Astrocyte (in vitro differentiated cells and primary cell): ENCODE data around the gene MOCS3. TPM values are rescaled to one million over a fixed set of nuclear protein-coding genes. Genes with fewer than 3 reads are reported as not detected.

ENCODE experiments used
- DNase-seq: peaks from one replicate; pipeline ENCODE4 v3.0.0-alpha.2; 2010; ENCODE audit warnings: low read depth
- FAIRE-seq: peaks from 2 replicates; lab custom pipeline; 2011; peaks lifted over from hg19 to GRCh38; lab: Jason Lieb, UNC
- H2AFZ ChIP-seq: 2 replicates; pipeline ENCODE4 v1.6.0; 2012; ENCODE audit warnings: low read depth, low read length, inconsistent platforms
- H3K27ac ChIP-seq: 2 replicates; pipeline ENCODE4 v1.5.1; 2011; ENCODE audit warnings: low read depth, low read length, inconsistent platforms
- H3K27me3 ChIP-seq: 2 replicates; pipeline ENCODE4 v1.6.0; 2011; ENCODE audit warnings: low read length, inconsistent platforms; ENCODE audit not compliant: insufficient read depth
- H3K36me3 ChIP-seq: 2 replicates; pipeline ENCODE4 v1.5.1; 2011; ENCODE audit warnings: low read length, inconsistent platforms; ENCODE audit not compliant: insufficient read depth
- H3K4me1 ChIP-seq: 2 replicates; pipeline ENCODE4 v1.5.1; 2011; ENCODE audit warnings: low read length, inconsistent platforms; ENCODE audit not compliant: insufficient read depth
- H3K4me2 ChIP-seq: 2 replicates; pipeline ENCODE4 v1.6.0; 2012; ENCODE audit warnings: low read length, inconsistent platforms
- H3K4me3 ChIP-seq: 2 replicates; pipeline ENCODE4 v1.5.1; 2011; ENCODE audit warnings: low read depth, mild to moderate bottlenecking, low read length, inconsistent platforms; ENCODE audit not compliant: insufficient read depth
- H3K79me2 ChIP-seq: 2 replicates; pipeline ENCODE4 v1.6.0; 2012; ENCODE audit warnings: mild to moderate bottlenecking, low read length, inconsistent platforms; ENCODE audit not compliant: insufficient read depth
- H3K9ac ChIP-seq: 2 replicates; pipeline ENCODE4 v1.6.0; 2012; ENCODE audit warnings: mild to moderate bottlenecking, low read length, inconsistent platforms
- H3K9me3 ChIP-seq: 2 replicates; pipeline ENCODE4 v1.5.1; 2012; ENCODE audit warnings: low read depth, mild to moderate bottlenecking, low read length, inconsistent platforms; ENCODE audit not compliant: insufficient read depth
- H4K20me1 ChIP-seq: 2 replicates; pipeline ENCODE4 v1.6.0; 2012; ENCODE audit warnings: low read length, inconsistent platforms; ENCODE audit not compliant: insufficient read depth
- H3K27ac Mint-ChIP-seq: one replicate; pipeline ENCODE4 v1.8.0; 2021; ENCODE audit warnings: mild to moderate bottlenecking, mixed read lengths; ENCODE audit not compliant: unreplicated experiment
- H3K27me3 Mint-ChIP-seq: one replicate; pipeline ENCODE4 v1.8.0; 2021; ENCODE audit warnings: low read depth, mixed read lengths; ENCODE audit not compliant: unreplicated experiment
- H3K36me3 Mint-ChIP-seq: one replicate; pipeline ENCODE4 v1.8.0; 2021; ENCODE audit warnings: low read depth, mixed read lengths; ENCODE audit not compliant: unreplicated experiment
- H3K4me1 Mint-ChIP-seq: one replicate; pipeline ENCODE4 v1.8.0; 2021; ENCODE audit warnings: low read depth, mixed read lengths; ENCODE audit not compliant: unreplicated experiment
- H3K4me3 Mint-ChIP-seq: one replicate; pipeline ENCODE4 v1.8.0; 2021; ENCODE audit warnings: mild to moderate bottlenecking, moderate library complexity, mixed read lengths; ENCODE audit not compliant: unreplicated experiment
- H3K9me3 Mint-ChIP-seq: one replicate; pipeline ENCODE4 v1.8.0; 2021; ENCODE audit warnings: mild to moderate bottlenecking, mixed read lengths; ENCODE audit not compliant: unreplicated experiment
- CTCF ChIP-seq: IDR thresholded peaks from 2 replicates; pipeline ENCODE4 v1.5.1; 2011; ENCODE audit warnings: low read depth, mild to moderate bottlenecking, inconsistent platforms, low read length, moderate library complexity; ENCODE audit not compliant: insufficient read depth
- EZH2 ChIP-seq: IDR thresholded peaks from 2 replicates; pipeline ENCODE4 v1.6.1; 2012; ENCODE audit warnings: mild to moderate bottlenecking, low read length, inconsistent platforms; ENCODE audit not compliant: insufficient read depth
- total RNA-seq: library from RNA; stranded (reverse); gene quantifications from 2 replicates; pipeline ENCODE4 v1.2.1, GENCODE V29; 2021

MOCS3 gene
- total RNA-seq, 1 donor from 2014 or later: 5.8 TPM

- Mint-ChIP-seq H3K27ac (no peak overlapping the region), H3K36me3 (peaks cover 16% of the 10 kb centered on the region), H3K4me1 (no peaks in the 10 kb centered on the region), H3K27me3 (no peaks in the 10 kb centered on the region), H3K4me3 (no peak overlapping the region), H3K9me3 (no peaks in the 10 kb centered on the region)
- DNase-seq (no peak), FAIRE-seq (no peak)
- H2AFZ ChIP-seq: no peak overlapping the region
- H3K27ac ChIP-seq: no peak overlapping the region
- peaks cover 46% of the 10 kb centered on the region for H3K36me3 ChIP-seq
- peaks cover 20% of the 10 kb centered on the region for H3K79me2 ChIP-seq
- H4K20me1 ChIP-seq: peaks cover 8% of the 10 kb centered on the region
- H3K9ac ChIP-seq: no peak overlapping the region
- TF ChIP-seq EZH2 (no peak), CTCF (no peak)
- H3K4me3 ChIP-seq: no peak overlapping the region
- H3K27me3 ChIP-seq: no peaks in the 10 kb centered on the region
- no peaks in the 10 kb centered on the region for H3K9me3 ChIP-seq
- no peaks in the 10 kb centered on the region for H3K4me1 ChIP-seq
- no peak overlapping the region for H3K4me2 ChIP-seq
Measured at GRCh38 chr20:50943069-50943468, 15.5 kb upstream of the MOCS3 start.

- Histone ChIP-seq H3K4me1 (no peaks in the 10 kb centered on the region), H2AFZ (no peak overlapping the region), H3K27ac (no peak overlapping the region), H3K4me2 (no peak overlapping the region), H3K9me3 (no peaks in the 10 kb centered on the region), H4K20me1 (peaks cover 38% of the 10 kb centered on the region), H3K27me3 (no peaks in the 10 kb centered on the region), H3K79me2 (peaks cover 45% of the 10 kb centered on the region), H3K4me3 (no peak overlapping the region), H3K36me3 (peaks cover 50% of the 10 kb centered on the region), H3K9ac (no peak overlapping the region)
- H3K4me3 Mint-ChIP-seq: no peak overlapping the region
- no peaks in the 10 kb centered on the region for H3K9me3 Mint-ChIP-seq
- no peak overlapping the region for H3K27ac Mint-ChIP-seq
- DNase-seq: no peak
- no peak for FAIRE-seq
- H3K4me1 Mint-ChIP-seq: peaks cover 15% of the 10 kb centered on the region
- H3K27me3 Mint-ChIP-seq: no peaks in the 10 kb centered on the region
- H3K36me3 Mint-ChIP-seq: peaks cover 12% of the 10 kb centered on the region
- TF ChIP-seq CTCF (no peak), EZH2 (no peak)
Measured at GRCh38 chr20:50948132-50948785, 10.4 kb upstream of the MOCS3 start.

GRCh38 chr20:50953196-50953595 is 5.4 kb upstream of the MOCS3 start:
- Mint-ChIP-seq H3K4me3 (no peak overlapping the region), H3K27ac (no peak overlapping the region), H3K27me3 (no peaks in the 10 kb centered on the region), H3K9me3 (no peaks in the 10 kb centered on the region), H3K4me1 (peaks cover 37% of the 10 kb centered on the region), H3K36me3 (peaks cover 6% of the 10 kb centered on the region)
- Histone ChIP-seq H3K4me2 (no peak overlapping the region), H4K20me1 (peaks cover 68% of the 10 kb centered on the region), H2AFZ (no peak overlapping the region), H3K4me3 (no peak overlapping the region), H3K27me3 (no peaks in the 10 kb centered on the region), H3K27ac (no peak overlapping the region), H3K4me1 (peaks cover 10% of the 10 kb centered on the region), H3K36me3 (peaks cover 41% of the 10 kb centered on the region), H3K9me3 (no peaks in the 10 kb centered on the region), H3K9ac (no peak overlapping the region), H3K79me2 (peaks cover 88% of the 10 kb centered on the region)
- no peak for TF ChIP-seq CTCF
- TF ChIP-seq EZH2: no peak
- DNase-seq: no peak
- no peak for FAIRE-seq
